Mesothelial cell of epicardium (in vitro differentiated cells): Measurements from ENCODE around the gene GRM7. TPM values are rescaled to one million over a fixed set of nuclear protein-coding genes. Genes with fewer than 3 reads are reported as not detected.

ENCODE experiments used
- DNase-seq, 2 experiments: peaks; one replicate each; pipeline ENCODE4 v3.0.0; 2021; ENCODE audit warnings: low spot score in 2 of 2; ENCODE audit not compliant: unreplicated experiment in 2 of 2
- H3K27ac Mint-ChIP-seq: 2 replicates; pipeline ENCODE4 v1.8.0; 2021; ENCODE audit warnings: mixed read lengths
- H3K27me3 Mint-ChIP-seq: 2 replicates; pipeline ENCODE4 v1.8.0; 2021; ENCODE audit warnings: low read depth, mixed read lengths
- H3K36me3 Mint-ChIP-seq: 2 replicates; pipeline ENCODE4 v1.8.0; 2021; ENCODE audit warnings: mixed read lengths
- H3K4me1 Mint-ChIP-seq: 2 replicates; pipeline ENCODE4 v1.8.0; 2021; ENCODE audit warnings: mixed read lengths
- H3K4me3 Mint-ChIP-seq: 2 replicates; pipeline ENCODE4 v1.8.0; 2021; ENCODE audit warnings: mild to moderate bottlenecking, moderate library complexity, mixed read lengths
- H3K9me3 Mint-ChIP-seq: 2 replicates; pipeline ENCODE4 v1.8.0; 2021; ENCODE audit warnings: mixed read lengths
- CTCF ChIP-seq: fragments of 200-600 bp; sonication (generic); IDR thresholded peaks from one replicate; pipeline ENCODE4 v1.5.0; 2021; ENCODE audit warnings: antibody characterized with exemption; ENCODE audit not compliant: unreplicated experiment
- total RNA-seq: library from RNA; stranded (reverse); gene quantifications from 3 replicates; pipeline ENCODE4 v1.2.1, GENCODE V29; 2021

GRM7 gene
- total RNA-seq, 1 donor from 2014 or later, result 0.69 TPM

- Mint-ChIP-seq H3K36me3 (no peaks in the 10 kb centered on the region), H3K9me3 (peaks cover 6% of the 10 kb centered on the region), H3K27me3 (no peaks in the 10 kb centered on the region), H3K4me1 (no peaks in the 10 kb centered on the region), H3K27ac (no peak overlapping the region), H3K4me3 (no peak overlapping the region)
- DNase-seq, result no peak
- TF ChIP-seq CTCF, result no peak
Observed at GRCh38 chr3:7754653-7755441, 893.9 kb downstream of the GRM7 start.

GRCh38 chr3:7759630-7760029 is 898.7 kb downstream of the GRM7 start:
- H3K27ac Mint-ChIP-seq, result no peak overlapping the region
- no peak overlapping the region for H3K4me3 Mint-ChIP-seq
- no peak for DNase-seq
- H3K36me3 Mint-ChIP-seq, result no peaks in the 10 kb centered on the region
- no peaks in the 10 kb centered on the region for H3K27me3 Mint-ChIP-seq
- TF ChIP-seq CTCF, result no peak
- H3K9me3 Mint-ChIP-seq, result peaks cover 16% of the 10 kb centered on the region
- H3K4me1 Mint-ChIP-seq, result no peaks in the 10 kb centered on the region

GRCh38 chr3:7760718-7761117 is 899.8 kb downstream of the GRM7 start:
- H3K4me3 Mint-ChIP-seq, result no peak overlapping the region
- peaks cover 16% of the 10 kb centered on the region for H3K9me3 Mint-ChIP-seq

GRCh38 chr3:7764115-7764514 is 903.2 kb downstream of the GRM7 start:
- no peak for TF ChIP-seq CTCF
- no peaks in the 10 kb centered on the region for H3K27me3 Mint-ChIP-seq
- H3K36me3 Mint-ChIP-seq, result no peaks in the 10 kb centered on the region
- no peak for DNase-seq
- H3K27ac Mint-ChIP-seq, result no peak overlapping the region
- no peaks in the 10 kb centered on the region for H3K4me1 Mint-ChIP-seq
- H3K9me3 Mint-ChIP-seq, result peaks cover 30% of the 10 kb centered on the region
- no peak overlapping the region for H3K4me3 Mint-ChIP-seq

More at GRCh38 chr3:7760718-7761117, 899.8 kb downstream of the GRM7 start:
- Mint-ChIP-seq H3K27ac (no peak overlapping the region), H3K4me1 (no peaks in the 10 kb centered on the region), H3K36me3 (no peaks in the 10 kb centered on the region), H3K27me3 (no peaks in the 10 kb centered on the region)
- no peak for DNase-seq
- no peak for TF ChIP-seq CTCF

- Mint-ChIP-seq H3K4me1 (no peaks in the 10 kb centered on the region), H3K4me3 (no peak overlapping the region), H3K27me3 (no peaks in the 10 kb centered on the region), H3K27ac (no peak overlapping the region), H3K36me3 (no peaks in the 10 kb centered on the region), H3K9me3 (peaks cover 24% of the 10 kb centered on the region)
- no peak for DNase-seq
- no peak for TF ChIP-seq CTCF
Observed at GRCh38 chr3:7766530-7766929, 905.6 kb downstream of the GRM7 start.
